ENCODE measurements around the gene TRABD2A.

Gene TRABD2A

GRCh38 chr2:84793641-84794040 lies 87.2 kb downstream of the TRABD2A start:
- TF ChIP-seq MAX (IDR thresholded peaks at IDR 0.05; ENCODE audit: low read depth, low read length) (no peak), POLR2A (IDR thresholded peaks at IDR 0.05; ENCODE audit: extremely low read depth, insufficient read length) (no peak), CTCF (IDR thresholded peaks at IDR 0.05; ENCODE audit: low read depth, low read length) (no peak), MYC (IDR thresholded peaks at IDR 0.05; ENCODE audit: low read depth, low read length) (no peak)
- no peak for DNase-seq (ENCODE audit: low read depth)
- H3K4me3 ChIP-seq (ENCODE audit: low read depth, low read length), result no peak overlapping the region

- DNase-seq (ENCODE audit: low read depth), result no peak
- H3K4me3 ChIP-seq (ENCODE audit: low read depth, low read length), result no peak overlapping the region
- no peak for TF ChIP-seq POLR2A (IDR thresholded peaks at IDR 0.05; ENCODE audit: extremely low read depth, insufficient read length)
- no peak for TF ChIP-seq CTCF (IDR thresholded peaks at IDR 0.05; ENCODE audit: low read depth, low read length)
- no peak for TF ChIP-seq MAX (IDR thresholded peaks at IDR 0.05; ENCODE audit: low read depth, low read length)
- no peak for TF ChIP-seq MYC (IDR thresholded peaks at IDR 0.05; ENCODE audit: low read depth, low read length)
Observed at GRCh38 chr2:84792856-84793522, 87.9 kb downstream of the TRABD2A start.

- TF ChIP-seq CTCF (IDR thresholded peaks at IDR 0.05; ENCODE audit: low read depth, low read length) (no peak), MAX (IDR thresholded peaks at IDR 0.05; ENCODE audit: low read depth, low read length) (no peak), POLR2A (IDR thresholded peaks at IDR 0.05; ENCODE audit: extremely low read depth, insufficient read length) (no peak), MYC (IDR thresholded peaks at IDR 0.05; ENCODE audit: low read depth, low read length) (no peak)
- DNase-seq (ENCODE audit: low read depth), result no peak
- H3K4me3 ChIP-seq (ENCODE audit: low read depth, low read length), result no peak overlapping the region
Observed at GRCh38 chr2:84788498-84788897, 92.4 kb downstream of the TRABD2A start.

- DNase-seq (ENCODE audit: low read depth), result no peak
- TF ChIP-seq MYC (IDR thresholded peaks at IDR 0.05; ENCODE audit: low read depth, low read length) (no peak), MAX (IDR thresholded peaks at IDR 0.05; ENCODE audit: low read depth, low read length) (no peak), CTCF (IDR thresholded peaks at IDR 0.05; ENCODE audit: low read depth, low read length) (no peak), POLR2A (IDR thresholded peaks at IDR 0.05; ENCODE audit: extremely low read depth, insufficient read length) (no peak)
- H3K4me3 ChIP-seq (ENCODE audit: low read depth, low read length), result no peak overlapping the region
Observed at GRCh38 chr2:84788027-84788426, 92.9 kb downstream of the TRABD2A start.

- TF ChIP-seq POLR2A (IDR thresholded peaks at IDR 0.05; ENCODE audit: extremely low read depth, insufficient read length) (no peak), CTCF (IDR thresholded peaks at IDR 0.05; ENCODE audit: low read depth, low read length) (no peak), MAX (IDR thresholded peaks at IDR 0.05; ENCODE audit: low read depth, low read length) (no peak), MYC (IDR thresholded peaks at IDR 0.05; ENCODE audit: low read depth, low read length) (no peak)
- no peak for DNase-seq (ENCODE audit: low read depth)
- H3K4me3 ChIP-seq (ENCODE audit: low read depth, low read length), result no peak overlapping the region
Observed at GRCh38 chr2:84786601-84787000, 94.3 kb downstream of the TRABD2A start.
